ENCODE results near the gene C1orf115. TPM values are rescaled to one million over a fixed set of nuclear protein-coding genes. Genes with fewer than 3 reads are reported as not detected.
"Not testable (repeated sequence)": the region's sequence is repeated elsewhere in the genome, so short reads cannot be mapped to it uniquely, and the experiment has no call there.

C1orf115 gene
- total RNA-seq, 2 donors from 2014 or later = 22.9 to 31.2 TPM

GRCh38 chr1:220710333-220710732 lies 20.2 kb downstream of the C1orf115 start:
- DNase-seq = no peak
- ATAC-seq = no peak
- intact Hi-C loops (cut with DNase I) = no loop called here

GRCh38 chr1:220711056-220711809 lies 21.1 kb downstream of the C1orf115 start:
- DNase-seq = no peak
- intact Hi-C loops (cut with DNase I) = no loop called here
- peak in 1 of 2 donors; percentile 15 for ATAC-seq

GRCh38 chr1:220715986-220716385 lies 25.8 kb downstream of the C1orf115 start:
- intact Hi-C loops (cut with DNase I); ATAC-seq; DNase-seq: not testable (repeated sequence)

GRCh38 chr1:220717800-220718640 lies 27.9 kb downstream of the C1orf115 start:
- no peak for ATAC-seq
- DNase-seq = no peak

GRCh38 chr1:220721266-220721665 lies 31.1 kb downstream of the C1orf115 start:
- intact Hi-C loops (cut with DNase I); DNase-seq; ATAC-seq: not testable (repeated sequence)

More at GRCh38 chr1:220717800-220718640, 27.9 kb downstream of the C1orf115 start:
- intact Hi-C loops (cut with DNase I) = no loop called here

- no peak for ATAC-seq
- intact Hi-C loops (cut with DNase I) = no loop called here
Observed at GRCh38 chr1:220726634-220727033, 36.5 kb downstream of the C1orf115 start.

GRCh38 chr1:220727519-220727918 lies 37.4 kb downstream of the C1orf115 start:
- intact Hi-C loops (cut with DNase I) = no loop called here
- ATAC-seq (no peak), DNase-seq (no peak)

More at GRCh38 chr1:220726634-220727033, 36.5 kb downstream of the C1orf115 start:
- no peak for DNase-seq

- intact Hi-C loops (cut with DNase I) = loop anchor here in 1 of 2 donors (2.0 to 5.0 kb wide), 2 partner anchors 32 to 38 kb away; partner anchors contain the start of gene C1orf115
- no peak for ATAC-seq
- DNase-seq = no peak
Observed at GRCh38 chr1:220730486-220730885, 40.3 kb downstream of the C1orf115 start.

- ATAC-seq = peak; percentile 7 to 23
Observed at GRCh38 chr1:220732137-220732536, 42.0 kb downstream of the C1orf115 start.

GRCh38 chr1:220732621-220733020 lies 42.5 kb downstream of the C1orf115 start:
- DNase-seq = peak; percentile 43
- ATAC-seq = peak; percentile 75 to 86
- intact Hi-C loops (cut with DNase I) = loop anchor here (2.0 to 5.0 kb wide), 2 partner anchors 40 to 42 kb away; partner anchors contain the start of gene C1orf115 (in 2 of the 2)

More at GRCh38 chr1:220732137-220732536, 42.0 kb downstream of the C1orf115 start:
- intact Hi-C loops (cut with DNase I) = loop anchor here (2.0 to 5.0 kb wide), 2 partner anchors 40 to 41 kb away; partner anchors contain the start of gene C1orf115 (in 2 of the 2)
- no peak for DNase-seq

GRCh38 chr1:220733086-220733601 lies 43.0 kb downstream of the C1orf115 start:
- ATAC-seq (peak; percentile 94 to 96), DNase-seq (peak; percentile 79)
- intact Hi-C loops (cut with DNase I) = loop anchor here (2.0 to 5.0 kb wide), 2 partner anchors 41 to 42 kb away; partner anchors contain the start of gene C1orf115 (in 2 of the 2)

- DNase-seq (no peak), ATAC-seq (peak in 1 of 2 donors; percentile 46)
- intact Hi-C loops (cut with DNase I) = loop anchor here in 1 of 2 donors (5.0 kb wide), 1 partner anchor 42 kb away; the partner anchor contains the start of gene C1orf115
Observed at GRCh38 chr1:220734571-220735326, 44.6 kb downstream of the C1orf115 start.

GRCh38 chr1:220736283-220736682 lies 46.1 kb downstream of the C1orf115 start:
- intact Hi-C loops (cut with DNase I); DNase-seq; ATAC-seq: not testable (repeated sequence)

- intact Hi-C loops (cut with DNase I) = no loop called here
- ATAC-seq (no peak), DNase-seq (no peak)
Observed at GRCh38 chr1:220741349-220741748, 51.2 kb downstream of the C1orf115 start.

- intact Hi-C loops (cut with DNase I) = no loop called here
- DNase-seq = no peak
- ATAC-seq = no peak
Observed at GRCh38 chr1:220741825-220742224, 51.7 kb downstream of the C1orf115 start.

- DNase-seq (no peak), ATAC-seq (no peak)
- intact Hi-C loops (cut with DNase I) = no loop called here
Observed at GRCh38 chr1:220742520-220742919, 52.4 kb downstream of the C1orf115 start.

GRCh38 chr1:220746851-220747250 lies 56.7 kb downstream of the C1orf115 start:
- DNase-seq (no peak), ATAC-seq (no peak)
- intact Hi-C loops (cut with DNase I) = no loop called here

GRCh38 chr1:220747437-220748088 lies 57.4 kb downstream of the C1orf115 start:
- peak; percentile 13 to 40 for ATAC-seq
- no peak for DNase-seq
- intact Hi-C loops (cut with DNase I) = no loop called here

Measured in left cardiac atrium (tissue), 4 donors.